Smooth muscle cell (in vitro differentiated cells): ENCODE data around the gene PPP1R12A. TPM values are rescaled to one million over a fixed set of nuclear protein-coding genes. Genes with fewer than 3 reads are reported as not detected.

Experiments used
- DNase-seq: peaks from one replicate; lab custom pipeline; 2025; ENCODE audit not compliant: unreplicated experiment; lab: John Stamatoyannopoulos, UW
- H2AFZ ChIP-seq: fragments of 200-600 bp; sonication (generic); 2 replicates; pipeline ENCODE4 v1.6.0; 2016; ENCODE audit warnings: antibody characterized with exemption, low read depth, mild to moderate bottlenecking
- H3F3A ChIP-seq: fragments of 200-600 bp; sonication (generic); 2 replicates; pipeline ENCODE4 v1.6.0; 2017; ENCODE audit warnings: antibody characterized with exemption, low read depth
- H3K27ac ChIP-seq: fragments of 200-600 bp; sonication (generic); 2 replicates; pipeline ENCODE4 v1.5.1; 2016; ENCODE audit warnings: low read depth, mild to moderate bottlenecking
- H3K27me3 ChIP-seq: fragments of 200-600 bp; sonication (generic); 2 replicates; pipeline ENCODE4 v1.6.1; 2016; ENCODE audit warnings: low read depth, mild to moderate bottlenecking
- H3K36me3 ChIP-seq: fragments of 200-600 bp; sonication (generic); 2 replicates; pipeline ENCODE4 v1.5.1; 2016; ENCODE audit warnings: low read depth
- H3K4me1 ChIP-seq: fragments of 200-600 bp; sonication (generic); 2 replicates; pipeline ENCODE4 v1.5.1; 2016; ENCODE audit warnings: low read depth
- H3K4me2 ChIP-seq: fragments of 200-600 bp; sonication (generic); 2 replicates; pipeline ENCODE4 v1.6.0; 2016; ENCODE audit warnings: mild to moderate bottlenecking
- H3K4me3 ChIP-seq: fragments of 200-600 bp; sonication (generic); 2 replicates; pipeline ENCODE4 v1.5.1; 2016; ENCODE audit warnings: mild to moderate bottlenecking
- H3K79me2 ChIP-seq: fragments of 200-600 bp; sonication (generic); 2 replicates; pipeline ENCODE4 v1.6.0; 2016; ENCODE audit warnings: low read depth, mild to moderate bottlenecking
- H3K9ac ChIP-seq: fragments of 200-600 bp; sonication (generic); 2 replicates; pipeline ENCODE4 v1.6.0; 2016; ENCODE audit warnings: low read depth
- H3K9me3 ChIP-seq: fragments of 200-600 bp; sonication (generic); replicated peaks from 2 replicates; pipeline ENCODE4 v1.5.1; 2016; ENCODE audit warnings: low read depth
- H4K20me1 ChIP-seq: fragments of 200-600 bp; sonication (generic); 2 replicates; pipeline ENCODE4 v1.6.0; 2016; ENCODE audit warnings: low read depth
- CTCF ChIP-seq: fragments of 200-600 bp; sonication (generic); IDR thresholded peaks from 2 replicates; pipeline ENCODE4 v1.5.1; 2017; ENCODE audit warnings: borderline replicate concordance, mild to moderate bottlenecking, antibody characterized with exemption; ENCODE audit not compliant: insufficient read depth, poor library complexity, severe bottlenecking
- WGBS: methylation state at CpG from one replicate; pipeline ENCODE4 v1.1.7; 2016; ENCODE audit warnings: low lambda C conversion rate; 5-methylcytosine and 5-hydroxymethylcytosine counted together
- polyA plus RNA-seq: library from polyadenylated mRNA; unstranded; fragments of >200 nt; fragmentation: Nextera tagmentation; extraction: Ambion mirVana; gene quantifications from 2 replicates; pipeline ENCODE4 v1.2.1, GENCODE V29; 2016
- total RNA-seq: library from RNA; depleted of rRNA; stranded (reverse); fragments of >200 nt; gene quantifications from 2 replicates; pipeline ENCODE4 v1.2.3, GENCODE V29; 2014

Gene PPP1R12A
- total and polyA plus RNA-seq, 2 experiments from 2014 or later = 98.7 to 102 TPM

GRCh38 chr12:79916826-79917225 lies 18.1 kb downstream of the PPP1R12A start:
- WGBS = 96% methylated on average over 2 of the region's 2 CpGs
- no peak for TF ChIP-seq CTCF
- Histone ChIP-seq H3K27ac (no peak overlapping the region), H3K9me3 (no peaks in the 10 kb centered on the region), H3K4me2 (no peak overlapping the region), H4K20me1 (peaks cover 99% of the 10 kb centered on the region), H3F3A (no peaks in the 10 kb centered on the region), H2AFZ (no peak overlapping the region), H3K79me2 (peaks cover 100% of the 10 kb centered on the region), H3K9ac (no peak overlapping the region), H3K27me3 (no peaks in the 10 kb centered on the region), H3K36me3 (no peaks in the 10 kb centered on the region), H3K4me3 (no peak overlapping the region), H3K4me1 (no peaks in the 10 kb centered on the region)
- DNase-seq = no peak

- Histone ChIP-seq H3K4me2 (no peak overlapping the region), H3F3A (no peaks in the 10 kb centered on the region), H3K27ac (peak overlapping the region; percentile 39), H3K36me3 (no peaks in the 10 kb centered on the region), H4K20me1 (peaks cover 99% of the 10 kb centered on the region), H3K79me2 (peaks cover 100% of the 10 kb centered on the region), H3K27me3 (no peaks in the 10 kb centered on the region), H3K9ac (peak overlapping the region; percentile 1), H2AFZ (no peak overlapping the region), H3K9me3 (no peaks in the 10 kb centered on the region), H3K4me1 (no peaks in the 10 kb centered on the region), H3K4me3 (no peak overlapping the region)
- 78% methylated on average over 6 of the region's 6 CpGs for WGBS
- no peak for TF ChIP-seq CTCF
- no peak for DNase-seq
Measured at GRCh38 chr12:79911889-79912656, 22.8 kb downstream of the PPP1R12A start.

- Histone ChIP-seq H3K27me3 (no peaks in the 10 kb centered on the region), H3K36me3 (no peaks in the 10 kb centered on the region), H3K4me1 (peaks cover 9% of the 10 kb centered on the region), H4K20me1 (peaks cover 100% of the 10 kb centered on the region), H3K4me3 (no peak overlapping the region), H3K9ac (no peak overlapping the region), H3K4me2 (no peak overlapping the region), H3F3A (peaks cover 4% of the 10 kb centered on the region), H3K9me3 (no peaks in the 10 kb centered on the region), H3K79me2 (peaks cover 100% of the 10 kb centered on the region), H3K27ac (no peak overlapping the region), H2AFZ (no peak overlapping the region)
- no peak for DNase-seq
- no peak for TF ChIP-seq CTCF
Measured at GRCh38 chr12:79908366-79908765, 26.5 kb downstream of the PPP1R12A start.

- H3K4me1 ChIP-seq = peaks cover 9% of the 10 kb centered on the region
- no peaks in the 10 kb centered on the region for H3K36me3 ChIP-seq
- H3K4me2 ChIP-seq = no peak overlapping the region
- peaks cover 4% of the 10 kb centered on the region for H3F3A ChIP-seq
- H3K27me3 ChIP-seq = no peaks in the 10 kb centered on the region
- H3K27ac ChIP-seq = no peak overlapping the region
- 79% methylated on average over 2 of the region's 2 CpGs for WGBS
- peaks cover 98% of the 10 kb centered on the region for H4K20me1 ChIP-seq
- no peak overlapping the region for H3K4me3 ChIP-seq
- TF ChIP-seq CTCF = no peak
- no peak for DNase-seq
- H3K79me2 ChIP-seq = peaks cover 98% of the 10 kb centered on the region
- H2AFZ ChIP-seq = no peak overlapping the region
- no peak overlapping the region for H3K9ac ChIP-seq
- H3K9me3 ChIP-seq = no peaks in the 10 kb centered on the region
Measured at GRCh38 chr12:79901506-79901905, 33.4 kb downstream of the PPP1R12A start.
